Retinal pigment epithelial cell (primary cell): ENCODE results near the gene PLVAP.

Experiments
- DNase-seq: peaks from one replicate; pipeline ENCODE4 v3.0.0-alpha.2; 2010; ENCODE audit warnings: low read depth
- H3K4me3 ChIP-seq: 2 replicates; pipeline ENCODE4 v1.5.1; 2011; ENCODE audit warnings: mild to moderate bottlenecking, low read length, control low read depth, moderate library complexity
- TF ChIP-seq, protein P1 (sequence below): conservative IDR thresholded peaks from 2 replicates; pipeline ENCODE4 v1.5.1; 2011; ENCODE audit warnings: low read depth, low read length, control low read depth, inconsistent platforms

The PLVAP gene

GRCh38 chr19:17341845-17342244 is 35.3 kb downstream of the PLVAP start:
- H3K4me3 ChIP-seq = no peak overlapping the region
- DNase-seq = no peak
- TF ChIP-seq, protein P1, sequence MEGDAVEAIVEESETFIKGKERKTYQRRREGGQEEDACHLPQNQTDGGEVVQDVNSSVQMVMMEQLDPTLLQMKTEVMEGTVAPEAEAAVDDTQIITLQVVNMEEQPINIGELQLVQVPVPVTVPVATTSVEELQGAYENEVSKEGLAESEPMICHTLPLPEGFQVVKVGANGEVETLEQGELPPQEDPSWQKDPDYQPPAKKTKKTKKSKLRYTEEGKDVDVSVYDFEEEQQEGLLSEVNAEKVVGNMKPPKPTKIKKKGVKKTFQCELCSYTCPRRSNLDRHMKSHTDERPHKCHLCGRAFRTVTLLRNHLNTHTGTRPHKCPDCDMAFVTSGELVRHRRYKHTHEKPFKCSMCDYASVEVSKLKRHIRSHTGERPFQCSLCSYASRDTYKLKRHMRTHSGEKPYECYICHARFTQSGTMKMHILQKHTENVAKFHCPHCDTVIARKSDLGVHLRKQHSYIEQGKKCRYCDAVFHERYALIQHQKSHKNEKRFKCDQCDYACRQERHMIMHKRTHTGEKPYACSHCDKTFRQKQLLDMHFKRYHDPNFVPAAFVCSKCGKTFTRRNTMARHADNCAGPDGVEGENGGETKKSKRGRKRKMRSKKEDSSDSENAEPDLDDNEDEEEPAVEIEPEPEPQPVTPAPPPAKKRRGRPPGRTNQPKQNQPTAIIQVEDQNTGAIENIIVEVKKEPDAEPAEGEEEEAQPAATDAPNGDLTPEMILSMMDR = no peak

DNA sequence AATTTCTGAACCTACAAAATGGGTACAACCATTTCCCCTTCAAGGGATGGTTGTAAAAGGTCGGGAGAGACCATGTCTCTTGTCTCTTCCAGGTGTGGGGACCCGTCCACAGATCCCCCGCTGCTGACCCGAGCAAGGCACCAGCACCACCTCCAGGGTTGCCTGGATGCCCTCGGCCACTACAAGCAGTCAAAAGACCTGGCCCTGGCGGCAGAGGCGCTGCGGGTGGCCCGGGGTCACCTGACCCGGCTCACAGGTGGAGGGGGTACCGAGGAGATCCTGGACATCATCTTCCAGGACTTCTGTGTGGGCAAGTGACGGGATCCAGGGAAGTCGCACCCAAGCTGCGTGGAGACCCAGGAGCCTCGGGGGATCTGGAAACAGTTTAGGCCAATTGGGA is 35.8 kb downstream of the PLVAP start:
- H3K4me3 ChIP-seq = no peak overlapping the region
- no peak for DNase-seq
- TF ChIP-seq, protein P1 = no peak

GRCh38 chr19:17340871-17341357 is 36.2 kb downstream of the PLVAP start:
- TF ChIP-seq, protein P1 = no peak
- DNase-seq = no peak
- H3K4me3 ChIP-seq = no peak overlapping the region

- no peak for DNase-seq
- no peak overlapping the region for H3K4me3 ChIP-seq
- TF ChIP-seq, protein P1 = no peak
Observed at GRCh38 chr19:17340302-17340870, 36.8 kb downstream of the PLVAP start.

- TF ChIP-seq, protein P1 = no peak
- no peak overlapping the region for H3K4me3 ChIP-seq
- DNase-seq = no peak
Observed at GRCh38 chr19:17339088-17339741, 37.9 kb downstream of the PLVAP start.

DNA sequence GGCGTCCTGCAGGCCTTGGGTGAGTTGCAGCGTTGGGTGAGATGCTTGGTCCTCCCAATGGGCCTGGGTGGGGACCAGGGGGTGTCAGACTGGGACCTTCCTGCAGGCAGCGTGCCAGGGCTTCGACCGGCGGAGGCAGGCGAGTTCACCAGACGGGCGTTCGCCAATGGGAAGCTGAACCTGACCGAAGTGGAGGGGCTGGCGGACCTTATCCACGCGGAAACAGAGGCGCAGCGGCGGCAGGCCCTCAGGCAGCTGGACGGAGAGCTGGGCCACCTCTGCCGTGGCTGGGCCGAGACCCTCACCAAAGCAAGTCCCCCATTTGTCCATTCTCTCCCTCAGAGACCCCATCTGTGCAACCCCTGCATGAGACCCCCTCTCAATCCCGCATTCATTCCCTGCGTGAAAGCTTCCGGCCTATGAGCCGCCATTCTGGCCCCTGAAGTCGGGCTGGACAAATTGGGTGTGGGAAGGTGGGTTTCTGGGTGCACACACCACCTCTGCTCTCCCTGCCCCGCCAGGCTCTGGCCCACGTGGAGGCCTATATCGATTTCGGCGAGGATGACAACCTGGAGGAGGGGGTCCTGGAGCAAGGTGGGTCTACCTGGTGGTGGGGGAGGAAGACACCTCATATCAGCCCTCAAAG is 38.6 kb downstream of the PLVAP start:
- peak overlapping the region; percentile 95 for H3K4me3 ChIP-seq
- TF ChIP-seq, protein P1 = no peak
- DNase-seq = no peak
